ENCODE results near the gene PTPRG.

PTPRG gene

GRCh38 chr3:61808526-61808925, 247.2 kb downstream of the PTPRG start:
- Histone ChIP-seq H3K4me1 (ENCODE audit: control insufficient read depth in 1 of 2, insufficient read depth in 2 of 2, low read length in 2 of 2) (no peaks in the 10 kb centered on the region), H4K12ac (ENCODE audit: low read depth, low read length) (no peak overlapping the region), H3K27ac (ENCODE audit: low read depth, low read length) (no peak overlapping the region), H3K79me2 (ENCODE audit: control insufficient read depth, insufficient read depth, low read length, poor library complexity) (no peaks in the 10 kb centered on the region), H2BK120ac (ENCODE audit: insufficient read depth, low read length, poor library complexity) (no peak overlapping the region), H2AK5ac (ENCODE audit: low read length) (no peak overlapping the region), H3K4me3 (ENCODE audit: low read depth, low read length) (no peak overlapping the region), H3K36me3 (ENCODE audit: control insufficient read depth in 1 of 2, insufficient read depth in 2 of 2, low read length in 2 of 2) (no peaks in the 10 kb centered on the region), H3K23ac (ENCODE audit: low read length) (no peak overlapping the region), H3K27me3 (ENCODE audit: insufficient read depth, low read length) (no peaks in the 10 kb centered on the region), H4K8ac (ENCODE audit: low read depth, low read length) (no peak overlapping the region), H2BK5ac (ENCODE audit: low read depth, low read length, poor library complexity) (no peak overlapping the region), H4K91ac (ENCODE audit: low read depth, low read length) (no peak overlapping the region), H2BK12ac (ENCODE audit: low read length) (no peak overlapping the region), H3K18ac (ENCODE audit: low read length) (no peak overlapping the region), H3K4me2 (ENCODE audit: low read length) (no peak overlapping the region), H3K9ac (ENCODE audit: low read length) (no peak overlapping the region), H3K9me3 (ENCODE audit: insufficient read depth, low read depth, low read length) (no peaks in the 10 kb centered on the region), H2AFZ (ENCODE audit: insufficient read depth, low read length, poor library complexity) (no peak overlapping the region), H3K79me1 (ENCODE audit: low read length) (no peaks in the 10 kb centered on the region), H3K4ac (ENCODE audit: low read depth, low read length) (no peak overlapping the region), H3K14ac (ENCODE audit: low read length) (no peak overlapping the region)
- WGBS (ENCODE audit: extremely low coverage, insufficient coverage, insufficient read length), result no CpG with 5 or more reads among the region's 5 CpGs
- no peak for DNase-seq

- Histone ChIP-seq H3K14ac (ENCODE audit: low read length) (no peak overlapping the region), H3K79me2 (ENCODE audit: control insufficient read depth, insufficient read depth, low read length, poor library complexity) (no peaks in the 10 kb centered on the region), H3K27me3 (ENCODE audit: insufficient read depth, low read length) (no peaks in the 10 kb centered on the region), H3K4me3 (ENCODE audit: low read depth, low read length) (no peak overlapping the region), H4K8ac (ENCODE audit: low read depth, low read length) (no peak overlapping the region), H3K18ac (ENCODE audit: low read length) (no peak overlapping the region), H2BK5ac (ENCODE audit: low read depth, low read length, poor library complexity) (no peak overlapping the region), H3K79me1 (ENCODE audit: low read length) (no peaks in the 10 kb centered on the region), H3K23ac (ENCODE audit: low read length) (no peak overlapping the region), H2AFZ (ENCODE audit: insufficient read depth, low read length, poor library complexity) (no peak overlapping the region), H2BK120ac (ENCODE audit: insufficient read depth, low read length, poor library complexity) (no peak overlapping the region), H4K12ac (ENCODE audit: low read depth, low read length) (no peak overlapping the region), H4K91ac (ENCODE audit: low read depth, low read length) (no peak overlapping the region), H3K9ac (ENCODE audit: low read length) (no peak overlapping the region), H2BK12ac (ENCODE audit: low read length) (no peak overlapping the region), H2AK5ac (ENCODE audit: low read length) (no peak overlapping the region), H3K4ac (ENCODE audit: low read depth, low read length) (no peak overlapping the region), H3K9me3 (ENCODE audit: insufficient read depth, low read depth, low read length) (no peaks in the 10 kb centered on the region), H3K4me1 (ENCODE audit: control insufficient read depth in 1 of 2, insufficient read depth in 2 of 2, low read length in 2 of 2) (no peaks in the 10 kb centered on the region), H3K27ac (ENCODE audit: low read depth, low read length) (no peak overlapping the region), H3K4me2 (ENCODE audit: low read length) (no peak overlapping the region), H3K36me3 (ENCODE audit: control insufficient read depth in 1 of 2, insufficient read depth in 2 of 2, low read length in 2 of 2) (no peaks in the 10 kb centered on the region)
- WGBS (ENCODE audit: extremely low coverage, insufficient coverage, insufficient read length), result no CpG with 5 or more reads among the region's 1 CpG
- DNase-seq, result no peak
These were observed 247.6 kb downstream of the PTPRG start for GRCh38 chr3:61808999-61809398.

GRCh38 chr3:61809879-61810278, 248.5 kb downstream of the PTPRG start:
- no peak overlapping the region for H2BK5ac ChIP-seq (ENCODE audit: low read depth, low read length, poor library complexity)
- H3K4me2 ChIP-seq (ENCODE audit: low read length), result no peak overlapping the region
- H2AK5ac ChIP-seq (ENCODE audit: low read length), result no peak overlapping the region
- no peak overlapping the region for H4K91ac ChIP-seq (ENCODE audit: low read depth, low read length)
- H2BK120ac ChIP-seq (ENCODE audit: insufficient read depth, low read length, poor library complexity), result no peak overlapping the region
- no peak overlapping the region for H3K14ac ChIP-seq (ENCODE audit: low read length)
- no peaks in the 10 kb centered on the region for H3K9me3 ChIP-seq (ENCODE audit: insufficient read depth, low read depth, low read length)
- H3K79me1 ChIP-seq (ENCODE audit: low read length), result no peaks in the 10 kb centered on the region
- no peak overlapping the region for H3K23ac ChIP-seq (ENCODE audit: low read length)
- no peak overlapping the region for H2AFZ ChIP-seq (ENCODE audit: insufficient read depth, low read length, poor library complexity)
- no peaks in the 10 kb centered on the region for H3K27me3 ChIP-seq (ENCODE audit: insufficient read depth, low read length)
- H3K4ac ChIP-seq (ENCODE audit: low read depth, low read length), result no peak overlapping the region
- H3K18ac ChIP-seq (ENCODE audit: low read length), result no peak overlapping the region
- no peak overlapping the region for H4K12ac ChIP-seq (ENCODE audit: low read depth, low read length)
- WGBS (ENCODE audit: extremely low coverage, insufficient coverage, insufficient read length), result no CpG with 5 or more reads among the region's 1 CpG
- no peak overlapping the region for H3K27ac ChIP-seq (ENCODE audit: low read depth, low read length)
- DNase-seq, result no peak
- no peak overlapping the region for H4K8ac ChIP-seq (ENCODE audit: low read depth, low read length)
- H3K36me3 ChIP-seq (ENCODE audit: control insufficient read depth in 1 of 2, insufficient read depth in 2 of 2, low read length in 2 of 2), result no peaks in the 10 kb centered on the region
- no peaks in the 10 kb centered on the region for H3K79me2 ChIP-seq (ENCODE audit: control insufficient read depth, insufficient read depth, low read length, poor library complexity)
- no peaks in the 10 kb centered on the region for H3K4me1 ChIP-seq (ENCODE audit: control insufficient read depth in 1 of 2, insufficient read depth in 2 of 2, low read length in 2 of 2)
- H2BK12ac ChIP-seq (ENCODE audit: low read length), result no peak overlapping the region
- H3K9ac ChIP-seq (ENCODE audit: low read length), result no peak overlapping the region
- no peak overlapping the region for H3K4me3 ChIP-seq (ENCODE audit: low read depth, low read length)

GRCh38 chr3:61810953-61811497, 249.7 kb downstream of the PTPRG start:
- Histone ChIP-seq H2BK5ac (ENCODE audit: low read depth, low read length, poor library complexity) (no peak overlapping the region), H3K9me3 (ENCODE audit: insufficient read depth, low read depth, low read length) (no peaks in the 10 kb centered on the region), H3K23ac (ENCODE audit: low read length) (no peak overlapping the region), H2AK5ac (ENCODE audit: low read length) (no peak overlapping the region), H3K36me3 (ENCODE audit: control insufficient read depth in 1 of 2, insufficient read depth in 2 of 2, low read length in 2 of 2) (no peaks in the 10 kb centered on the region), H4K8ac (ENCODE audit: low read depth, low read length) (no peak overlapping the region), H3K9ac (ENCODE audit: low read length) (no peak overlapping the region), H3K27ac (ENCODE audit: low read depth, low read length) (no peak overlapping the region), H3K14ac (ENCODE audit: low read length) (no peak overlapping the region), H3K79me2 (ENCODE audit: control insufficient read depth, insufficient read depth, low read length, poor library complexity) (no peaks in the 10 kb centered on the region), H3K4me1 (ENCODE audit: control insufficient read depth in 1 of 2, insufficient read depth in 2 of 2, low read length in 2 of 2) (no peaks in the 10 kb centered on the region), H4K12ac (ENCODE audit: low read depth, low read length) (no peak overlapping the region), H4K91ac (ENCODE audit: low read depth, low read length) (no peak overlapping the region), H2BK12ac (ENCODE audit: low read length) (no peak overlapping the region), H3K4ac (ENCODE audit: low read depth, low read length) (no peak overlapping the region), H3K27me3 (ENCODE audit: insufficient read depth, low read length) (no peaks in the 10 kb centered on the region), H2AFZ (ENCODE audit: insufficient read depth, low read length, poor library complexity) (no peak overlapping the region), H2BK120ac (ENCODE audit: insufficient read depth, low read length, poor library complexity) (no peak overlapping the region), H3K4me3 (ENCODE audit: low read depth, low read length) (no peak overlapping the region), H3K79me1 (ENCODE audit: low read length) (no peaks in the 10 kb centered on the region), H3K18ac (ENCODE audit: low read length) (no peak overlapping the region), H3K4me2 (ENCODE audit: low read length) (no peak overlapping the region)
- no CpG with 5 or more reads among the region's 1 CpG for WGBS (ENCODE audit: extremely low coverage, insufficient coverage, insufficient read length)
- DNase-seq, result no peak
